Ramos (cell line): ENCODE measurements around the gene DPT.
"Not testable (repeated sequence)": the region's sequence is repeated elsewhere in the genome, so short reads cannot be mapped to it uniquely, and the experiment has no call there.

Experiments used
- in situ Hi-C: fragments of 300-500 bp; cut with MboI; formaldehyde crosslinking; loops from one replicate; pipeline ENCODE4 v1.14.3; 2022; ENCODE audit warnings: low sequenced_read_pairs; ENCODE audit not compliant: unreplicated experiment

Gene DPT

GRCh38 chr1:168728473-168729404 lies at the start of gene DPT:
TSS of gene DPT (minus strand) at chr1:168729206. CDS start at chr1:168729174, 32 bp downstream.
- in situ Hi-C loops = no loop called here

- in situ Hi-C loops = no loop called here
These were observed 46.4 kb upstream of the DPT start for GRCh38 chr1:168775366-168775765.

DNA sequence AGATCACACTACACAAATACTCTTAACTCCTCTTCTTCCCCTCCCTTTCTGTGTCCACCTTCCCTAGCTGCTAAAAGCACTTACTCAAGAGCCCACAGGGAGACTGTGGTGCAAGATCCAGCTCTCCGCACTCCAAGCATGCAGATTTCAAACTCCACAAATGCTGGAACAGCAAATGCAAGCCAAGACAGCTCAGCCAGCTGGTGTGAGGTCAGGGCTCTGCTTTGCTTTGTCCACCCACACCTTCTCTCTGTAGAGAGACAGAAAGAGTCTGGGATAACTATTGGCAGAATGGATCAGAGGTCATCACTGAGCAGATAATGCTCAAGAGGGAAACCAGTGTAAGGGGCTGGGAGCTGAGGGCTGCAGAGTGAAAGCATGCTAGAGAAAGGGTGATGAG lies 45.2 kb upstream of the DPT start:
- in situ Hi-C loops = no loop called here

DNA sequence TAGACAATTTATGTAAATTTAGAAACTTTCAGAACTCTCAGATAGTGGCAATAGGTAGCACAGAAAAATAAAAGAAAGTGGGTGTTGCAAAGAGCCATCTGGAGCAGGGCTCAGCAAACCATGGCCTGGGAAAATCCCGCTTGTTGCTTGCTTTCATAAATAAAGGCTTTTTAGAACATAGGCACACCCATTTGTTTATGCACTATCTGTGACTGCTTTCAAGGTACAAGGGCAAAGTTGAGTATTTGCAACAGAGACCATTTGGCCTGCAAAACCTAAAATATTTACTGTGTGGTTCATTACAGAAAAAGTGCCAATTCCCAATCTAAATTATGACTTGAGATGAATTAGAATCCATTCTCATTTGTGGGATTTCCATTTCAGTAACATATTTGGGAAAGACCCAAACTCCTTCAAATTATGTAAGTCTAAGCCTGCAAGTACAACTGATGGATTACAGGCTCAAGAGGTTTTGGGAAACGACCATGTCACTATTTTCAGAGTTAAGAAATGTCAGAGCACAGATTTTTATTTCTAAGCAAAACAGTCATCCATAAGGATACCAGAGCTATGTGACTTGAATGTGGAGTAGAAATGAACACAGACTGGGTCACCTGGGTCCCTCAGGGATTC lies 43.5 kb upstream of the DPT start:
- in situ Hi-C loops = no loop called here

- in situ Hi-C loops = no loop called here
These were observed 42.2 kb upstream of the DPT start for GRCh38 chr1:168771104-168771630.

GRCh38 chr1:168769893-168770292 lies 40.9 kb upstream of the DPT start:
- in situ Hi-C loops = not testable (repeated sequence)

DNA sequence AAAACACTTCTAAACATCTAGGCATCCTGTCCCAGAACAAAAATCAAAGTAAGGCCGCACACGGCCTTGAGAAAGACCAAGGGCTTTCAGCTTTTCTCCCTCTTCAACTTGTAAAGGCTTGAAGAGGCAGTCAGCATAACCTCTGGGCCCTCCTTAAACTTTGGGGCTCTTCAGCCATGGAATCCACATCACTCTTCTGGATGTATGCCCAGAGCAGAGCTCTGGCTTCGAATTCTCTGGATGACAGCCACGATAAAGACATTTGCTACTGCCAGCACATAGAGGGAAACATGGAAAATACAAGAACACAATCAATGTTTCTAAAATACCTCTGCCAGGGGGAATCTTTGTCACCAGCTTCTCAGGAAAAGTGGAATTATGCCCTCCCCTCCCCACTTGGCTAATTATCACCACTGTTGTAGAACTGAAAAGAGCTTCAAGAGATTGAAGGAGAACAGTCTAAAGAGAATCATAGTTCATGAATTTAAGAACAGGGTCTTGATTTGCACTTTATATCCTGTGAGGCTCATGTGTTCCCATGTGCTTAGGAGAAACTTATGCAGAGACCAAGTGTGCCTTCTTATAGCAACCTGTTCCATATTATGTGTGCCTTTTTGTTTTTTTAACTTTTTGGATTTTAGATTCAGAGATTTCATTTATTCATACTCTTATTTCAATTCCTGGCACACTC lies 39.0 kb upstream of the DPT start:
- in situ Hi-C loops = no loop called here

DNA sequence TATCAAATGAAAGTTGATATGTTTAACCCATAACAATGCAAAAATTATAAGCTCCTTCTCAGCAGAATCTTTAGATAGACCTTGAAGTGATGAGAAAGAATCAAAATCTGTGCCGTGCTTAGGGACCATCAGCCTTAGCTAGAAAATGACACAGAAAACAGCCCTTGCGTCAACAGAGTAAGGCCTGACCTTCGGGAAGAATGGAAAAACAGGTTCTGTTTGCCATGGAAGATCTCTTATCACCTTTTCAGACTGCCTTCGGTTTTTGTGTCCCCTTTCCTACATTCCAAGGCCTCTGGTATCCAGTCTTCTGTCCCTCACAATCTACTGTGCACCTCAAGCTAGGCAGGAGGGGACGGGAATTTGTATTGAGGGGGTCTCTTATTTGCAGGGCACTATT lies 37.6 kb upstream of the DPT start:
- in situ Hi-C loops = no loop called here

GRCh38 chr1:168763031-168763430 lies 34.0 kb upstream of the DPT start:
- in situ Hi-C loops = no loop called here

- in situ Hi-C loops = no loop called here
These were observed 33.5 kb upstream of the DPT start for GRCh38 chr1:168762473-168762872.

- in situ Hi-C loops = no loop called here
These were observed 31.8 kb upstream of the DPT start for GRCh38 chr1:168760781-168761180.

- in situ Hi-C loops = no loop called here
These were observed 31.2 kb upstream of the DPT start for GRCh38 chr1:168760241-168760640.

DNA sequence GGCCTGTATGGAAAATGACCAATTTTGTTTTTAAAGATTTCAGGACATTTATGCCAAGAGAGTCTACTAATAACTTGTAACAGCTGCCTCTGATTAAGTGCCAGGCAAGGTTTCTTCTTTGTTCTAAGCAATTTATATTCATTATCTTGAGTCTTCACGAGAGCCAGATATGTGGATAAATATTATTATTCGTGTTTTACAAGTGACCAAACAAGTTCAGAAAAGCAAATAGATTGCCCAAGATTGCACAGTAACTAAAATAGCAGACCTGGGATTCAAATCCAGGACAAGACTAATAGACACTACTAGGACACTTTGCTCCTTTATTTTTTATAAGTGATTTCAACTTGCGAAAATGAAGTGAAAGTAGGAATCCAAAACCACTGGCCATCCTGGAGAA lies 30.1 kb upstream of the DPT start:
- in situ Hi-C loops = no loop called here

DNA sequence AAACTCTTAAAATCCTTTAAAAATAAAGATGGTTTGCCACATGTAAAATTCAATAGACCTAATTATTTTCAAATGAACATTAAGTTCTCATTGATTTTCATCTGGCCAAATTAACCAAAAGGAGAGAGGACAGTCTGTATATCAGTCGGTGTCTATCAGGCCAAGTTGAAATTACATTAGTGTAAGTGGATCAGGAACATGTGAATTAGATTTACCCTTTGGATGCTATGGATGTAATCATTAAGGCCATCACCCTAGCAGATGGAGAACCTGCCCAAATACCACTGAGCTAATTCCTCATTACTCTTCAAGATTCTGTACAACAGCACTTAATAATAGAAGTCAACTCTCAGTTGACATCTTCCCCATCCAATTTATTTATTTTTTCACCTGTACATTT lies 29.5 kb upstream of the DPT start:
- in situ Hi-C loops = no loop called here

GRCh38 chr1:168755800-168756418 lies 26.9 kb upstream of the DPT start:
- in situ Hi-C loops = no loop called here

DNA sequence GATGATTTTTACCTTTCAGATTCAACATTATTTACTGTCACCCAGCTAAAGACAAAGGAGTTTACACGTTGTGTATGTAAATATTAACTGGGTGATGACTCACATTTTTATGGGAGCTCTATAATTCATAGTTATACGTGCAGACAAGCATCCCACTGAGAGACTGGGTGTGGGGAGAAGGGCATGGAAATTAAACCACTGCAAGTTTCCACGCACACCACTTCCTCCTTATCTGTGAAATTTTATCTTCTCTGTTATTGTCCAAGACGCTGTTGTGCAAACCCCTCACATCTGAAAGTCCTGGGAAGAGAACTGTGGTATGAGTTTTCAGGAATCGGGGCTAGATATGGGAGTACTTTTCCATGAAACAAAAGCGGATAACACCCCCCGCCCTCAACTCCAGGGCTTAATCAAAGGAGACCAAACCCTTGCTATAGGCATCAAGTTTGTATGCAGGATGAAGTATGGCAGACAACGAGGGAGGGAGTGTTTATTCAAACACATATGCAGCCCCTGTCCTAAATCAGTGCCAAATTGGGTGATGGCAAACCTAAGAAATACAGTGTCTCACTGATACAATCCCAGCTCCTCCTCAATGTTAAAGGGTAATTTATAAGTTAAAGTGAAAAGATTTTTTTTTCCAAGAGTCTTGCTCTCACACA lies 23.3 kb upstream of the DPT start:
- in situ Hi-C loops = no loop called here

DNA sequence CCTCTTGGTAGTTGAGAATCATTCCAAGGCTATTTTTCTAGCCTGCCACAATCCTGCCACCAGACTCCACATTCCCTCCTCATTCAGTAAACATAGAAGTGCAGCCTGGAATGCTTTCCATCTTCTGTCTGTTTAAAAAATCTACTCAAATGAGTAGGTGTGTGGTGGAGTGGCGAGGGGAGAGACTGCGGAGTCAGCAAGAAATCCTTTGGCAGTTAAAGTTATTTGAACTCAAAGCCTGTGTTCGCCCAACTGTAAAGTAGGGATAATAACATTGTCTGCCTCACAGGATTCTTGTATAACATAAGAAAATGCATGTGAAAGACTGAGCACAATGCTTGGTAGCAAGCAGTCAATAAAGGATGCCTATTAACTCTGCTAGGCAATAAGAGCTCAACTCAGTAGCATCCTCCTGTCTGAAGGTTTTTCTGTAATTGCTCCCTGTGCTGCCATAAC lies 22.2 kb upstream of the DPT start:
- in situ Hi-C loops = no loop called here

DNA sequence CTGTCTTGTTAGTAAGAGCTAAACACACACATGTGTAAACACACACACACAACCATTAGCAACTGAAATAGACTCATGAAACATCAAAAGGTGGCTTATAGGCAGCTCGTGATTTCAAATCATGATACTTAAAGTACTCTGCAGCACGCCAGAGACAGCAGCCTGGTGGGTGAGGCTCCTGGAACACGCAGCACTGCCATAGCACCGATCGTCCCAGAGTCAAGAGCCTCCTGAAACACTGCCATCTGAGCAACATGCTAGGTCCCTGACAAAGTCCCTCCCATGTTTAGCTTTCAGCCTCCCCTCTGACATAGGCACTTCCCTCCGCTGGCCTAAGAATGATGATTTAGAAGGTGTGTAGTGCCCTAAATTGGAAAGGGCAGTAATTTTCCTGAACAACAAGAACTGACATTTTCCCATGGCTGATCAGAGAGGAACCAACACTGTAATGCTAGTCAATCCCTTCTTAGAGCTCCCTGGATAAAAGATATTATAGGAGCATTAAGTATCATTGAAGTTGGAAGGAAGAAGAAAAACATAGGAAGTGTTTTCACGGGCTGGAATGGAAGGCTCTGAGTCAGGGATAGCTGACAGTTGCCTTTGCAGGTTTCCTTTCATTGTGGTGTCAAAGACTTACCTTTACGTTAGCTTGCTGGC lies 14.1 kb upstream of the DPT start:
- in situ Hi-C loops = no loop called here

DNA sequence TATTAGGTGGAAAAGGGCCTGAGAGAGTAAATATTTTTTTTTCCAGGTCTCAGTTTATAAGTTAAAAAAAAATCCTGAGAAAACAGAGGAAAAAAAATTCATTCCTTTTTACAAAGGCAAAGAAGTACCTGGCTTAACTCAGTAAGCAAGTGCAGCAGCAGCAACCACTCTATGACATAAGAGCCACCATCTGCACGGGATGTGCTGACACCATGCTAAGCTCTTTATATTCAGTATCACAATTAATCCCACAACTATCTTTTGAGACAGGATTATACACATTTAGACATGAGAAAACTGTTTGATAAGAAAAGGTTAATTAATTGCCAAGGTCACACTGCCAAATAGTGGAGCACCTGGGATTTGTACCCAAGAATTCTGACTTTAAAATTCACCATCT lies 13.4 kb upstream of the DPT start:
- in situ Hi-C loops = no loop called here
